ENCODE results near the gene SYT8.

Gene SYT8

GRCh38 chr11:1847926-1848639, 13.3 kb downstream of the SYT8 start:
- Histone ChIP-seq H3K27me3 (ENCODE audit: control insufficient read depth, insufficient read depth, low read length) (peaks cover 4% of the 10 kb centered on the region; the same call in 1 of the 2 replicates), H3K4me3 (ENCODE audit: low read depth, low read length) (no peak overlapping the region), H3K4me1 (ENCODE audit: control insufficient read depth, insufficient read depth, low read length) (no peaks in the 10 kb centered on the region), H3K9ac (ENCODE audit: low read depth, low read length) (no peak overlapping the region), H3K27ac (ENCODE audit: low read depth, low read length) (no peak overlapping the region), H3K9me3 (ENCODE audit: control insufficient read depth, insufficient read depth, low read length) (no peaks in the 10 kb centered on the region), H3K36me3 (ENCODE audit: control insufficient read depth, insufficient read depth, low read length) (no peaks in the 10 kb centered on the region)

GRCh38 chr11:1848640-1849430, 14.0 kb downstream of the SYT8 start:
- H3K9ac ChIP-seq (ENCODE audit: low read depth, low read length): no peak overlapping the region
- no peaks in the 10 kb centered on the region for H3K4me1 ChIP-seq (ENCODE audit: control insufficient read depth, insufficient read depth, low read length)
- H3K9me3 ChIP-seq (ENCODE audit: control insufficient read depth, insufficient read depth, low read length): no peaks in the 10 kb centered on the region
- no peak overlapping the region for H3K27ac ChIP-seq (ENCODE audit: low read depth, low read length)
- H3K36me3 ChIP-seq (ENCODE audit: control insufficient read depth, insufficient read depth, low read length): no peaks in the 10 kb centered on the region
- H3K4me3 ChIP-seq (ENCODE audit: low read depth, low read length): no peak overlapping the region
- peaks cover 4% of the 10 kb centered on the region; the same call in 1 of the 2 replicates for H3K27me3 ChIP-seq (ENCODE audit: control insufficient read depth, insufficient read depth, low read length)

- no peaks in the 10 kb centered on the region for H3K36me3 ChIP-seq (ENCODE audit: control insufficient read depth, insufficient read depth, low read length)
- no peak overlapping the region for H3K4me3 ChIP-seq (ENCODE audit: low read depth, low read length)
- no peak overlapping the region for H3K27ac ChIP-seq (ENCODE audit: low read depth, low read length)
- no peak overlapping the region for H3K9ac ChIP-seq (ENCODE audit: low read depth, low read length)
- no peaks in the 10 kb centered on the region for H3K9me3 ChIP-seq (ENCODE audit: control insufficient read depth, insufficient read depth, low read length)
- H3K4me1 ChIP-seq (ENCODE audit: control insufficient read depth, insufficient read depth, low read length): no peaks in the 10 kb centered on the region
- H3K27me3 ChIP-seq (ENCODE audit: control insufficient read depth, insufficient read depth, low read length): no peaks in the 10 kb centered on the region
These were observed 16.8 kb downstream of the SYT8 start for GRCh38 chr11:1851468-1852180.

DNA sequence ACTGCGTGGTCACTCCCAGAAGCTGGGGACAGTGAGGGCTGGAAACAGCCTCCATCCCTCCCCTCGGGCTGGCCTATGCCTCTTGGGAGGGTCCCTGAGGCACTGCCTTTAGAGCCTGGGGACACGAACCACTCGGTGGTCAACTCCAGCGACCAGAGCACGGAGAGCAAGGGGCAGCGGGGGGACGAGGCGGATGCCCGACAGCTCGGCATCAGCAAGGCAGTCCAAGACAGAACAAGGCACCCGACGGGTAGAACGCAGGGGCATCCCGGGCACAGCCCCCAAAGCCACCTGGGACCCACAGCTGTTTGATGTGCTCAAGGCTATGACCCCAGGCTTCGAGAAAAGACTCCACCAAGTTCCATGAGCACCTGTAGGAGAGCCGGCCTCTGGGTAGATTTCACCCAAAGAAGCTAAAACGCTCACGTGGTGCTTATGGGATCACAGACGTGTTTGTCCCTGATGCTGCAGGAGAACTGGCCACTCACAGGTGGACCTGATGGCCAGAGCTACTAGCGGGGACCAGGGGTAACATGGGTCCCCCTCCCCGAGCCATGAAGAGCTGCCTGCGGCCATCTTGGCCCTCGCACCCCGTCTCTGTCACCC, 17.6 kb downstream of the SYT8 start:
- H3K4me1 ChIP-seq (ENCODE audit: control insufficient read depth, insufficient read depth, low read length): no peaks in the 10 kb centered on the region
- H3K9me3 ChIP-seq (ENCODE audit: control insufficient read depth, insufficient read depth, low read length): no peaks in the 10 kb centered on the region
- H3K27me3 ChIP-seq (ENCODE audit: control insufficient read depth, insufficient read depth, low read length): no peaks in the 10 kb centered on the region
- H3K36me3 ChIP-seq (ENCODE audit: control insufficient read depth, insufficient read depth, low read length): no peaks in the 10 kb centered on the region
- no peak overlapping the region for H3K27ac ChIP-seq (ENCODE audit: low read depth, low read length)
- H3K9ac ChIP-seq (ENCODE audit: low read depth, low read length): no peak overlapping the region
- H3K4me3 ChIP-seq (ENCODE audit: low read depth, low read length): no peak overlapping the region

DNA sequence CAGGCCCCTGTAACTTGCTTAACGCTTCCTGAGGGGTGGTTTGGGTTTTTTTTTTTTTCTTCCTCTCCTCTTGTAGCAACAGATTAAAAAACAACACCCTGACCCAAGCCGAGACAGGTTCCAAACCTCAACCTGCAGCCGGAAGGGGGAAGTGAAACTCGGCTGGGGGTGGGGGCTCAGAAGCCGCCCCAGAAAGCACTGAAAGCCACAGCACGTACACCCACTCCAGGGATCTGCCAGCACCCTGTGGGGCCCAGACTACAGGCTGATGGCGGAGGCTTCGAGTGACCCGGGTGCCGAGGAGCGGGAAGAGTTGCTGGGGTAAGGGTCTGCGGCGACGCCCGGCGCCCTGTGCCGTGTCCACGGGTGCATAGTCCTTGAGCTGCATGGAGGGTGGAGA, 18.1 kb downstream of the SYT8 start, which contains the start of gene LSP1:
Gene LSP1, plus strand, starts transcription at position 208 of the 400 bp plus-strand sequence. Its CDS starts 61 bp downstream, at position 269.
- H3K27ac ChIP-seq (ENCODE audit: low read depth, low read length): no peak within 1 kb of the TSS
- no peaks in the 10 kb centered on the region for H3K9me3 ChIP-seq (ENCODE audit: control insufficient read depth, insufficient read depth, low read length)
- no peaks in the 10 kb centered on the region for H3K27me3 ChIP-seq (ENCODE audit: control insufficient read depth, insufficient read depth, low read length)
- no peak within 1 kb of the TSS for H3K4me3 ChIP-seq (ENCODE audit: low read depth, low read length)
- no peak within 1 kb of the TSS for H3K9ac ChIP-seq (ENCODE audit: low read depth, low read length)
- H3K4me1 ChIP-seq (ENCODE audit: control insufficient read depth, insufficient read depth, low read length): no peaks in the 10 kb centered on the region
- H3K36me3 ChIP-seq (ENCODE audit: control insufficient read depth, insufficient read depth, low read length): no peaks in the 10 kb centered on the region

- H3K4me3 ChIP-seq (ENCODE audit: low read depth, low read length): no peak overlapping the region
- H3K27ac ChIP-seq (ENCODE audit: low read depth, low read length): no peak overlapping the region
- no peaks in the 10 kb centered on the region for H3K4me1 ChIP-seq (ENCODE audit: control insufficient read depth, insufficient read depth, low read length)
- H3K9me3 ChIP-seq (ENCODE audit: control insufficient read depth, insufficient read depth, low read length): no peaks in the 10 kb centered on the region
- H3K27me3 ChIP-seq (ENCODE audit: control insufficient read depth, insufficient read depth, low read length): no peaks in the 10 kb centered on the region
- H3K9ac ChIP-seq (ENCODE audit: low read depth, low read length): no peak overlapping the region
- H3K36me3 ChIP-seq (ENCODE audit: control insufficient read depth, insufficient read depth, low read length): no peaks in the 10 kb centered on the region
These were observed 18.8 kb downstream of the SYT8 start for GRCh38 chr11:1853376-1854131.

DNA sequence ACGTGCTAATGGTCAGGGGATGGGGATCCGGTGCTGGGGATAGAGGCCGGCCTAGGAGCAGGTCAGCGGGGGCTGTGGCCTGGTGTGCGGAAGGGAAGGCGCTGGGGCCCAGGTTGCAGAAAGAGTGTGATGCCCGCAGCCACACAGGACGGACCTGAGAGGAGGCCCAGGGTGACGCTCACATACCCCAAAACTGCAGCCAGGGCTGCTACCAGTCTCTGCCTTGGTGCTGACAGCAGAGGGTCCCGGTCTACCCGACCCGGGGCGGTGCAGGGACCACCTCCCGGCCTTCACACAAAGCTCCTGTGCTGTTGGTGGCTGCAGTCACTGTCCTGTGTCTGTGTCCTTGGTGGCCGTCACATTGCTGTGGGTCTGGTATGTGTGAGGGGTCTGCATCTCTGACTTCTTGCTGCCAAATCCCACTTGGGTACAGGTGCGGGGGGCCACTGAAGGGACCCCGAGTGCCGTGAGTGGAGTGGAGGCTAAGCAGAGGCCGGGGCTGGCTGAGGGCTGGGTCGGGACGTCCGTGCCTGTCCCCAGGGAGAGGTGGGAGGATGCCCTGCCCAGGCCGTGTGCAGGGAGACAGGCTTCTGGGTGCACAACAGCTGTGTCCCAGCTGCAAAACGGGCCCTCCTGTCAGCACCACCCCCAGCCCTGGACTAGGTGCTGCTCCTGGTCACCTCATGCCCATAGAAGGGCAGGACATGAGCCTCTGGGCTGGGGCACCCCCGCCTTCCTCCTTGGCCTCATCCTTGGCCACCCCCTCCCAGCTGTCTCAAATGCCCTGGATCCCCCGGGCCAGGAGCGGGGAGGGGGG, 19.6 kb downstream of the SYT8 start:
- H3K27ac ChIP-seq (ENCODE audit: low read depth, low read length): no peak overlapping the region
- H3K36me3 ChIP-seq (ENCODE audit: control insufficient read depth, insufficient read depth, low read length): no peaks in the 10 kb centered on the region
- no peak overlapping the region for H3K9ac ChIP-seq (ENCODE audit: low read depth, low read length)
- H3K9me3 ChIP-seq (ENCODE audit: control insufficient read depth, insufficient read depth, low read length): no peaks in the 10 kb centered on the region
- H3K4me1 ChIP-seq (ENCODE audit: control insufficient read depth, insufficient read depth, low read length): no peaks in the 10 kb centered on the region
- no peaks in the 10 kb centered on the region for H3K27me3 ChIP-seq (ENCODE audit: control insufficient read depth, insufficient read depth, low read length)
- no peak overlapping the region for H3K4me3 ChIP-seq (ENCODE audit: low read depth, low read length)

- Histone ChIP-seq H3K9ac (ENCODE audit: low read depth, low read length) (no peak overlapping the region), H3K4me3 (ENCODE audit: low read depth, low read length) (no peak overlapping the region), H3K36me3 (ENCODE audit: control insufficient read depth, insufficient read depth, low read length) (no peaks in the 10 kb centered on the region), H3K27me3 (ENCODE audit: control insufficient read depth, insufficient read depth, low read length) (no peaks in the 10 kb centered on the region), H3K4me1 (ENCODE audit: control insufficient read depth, insufficient read depth, low read length) (no peaks in the 10 kb centered on the region), H3K9me3 (ENCODE audit: control insufficient read depth, insufficient read depth, low read length) (no peaks in the 10 kb centered on the region), H3K27ac (ENCODE audit: low read depth, low read length) (no peak overlapping the region)
These were observed 20.4 kb downstream of the SYT8 start for GRCh38 chr11:1854949-1855885.

GRCh38 chr11:1855886-1856265, 21.1 kb downstream of the SYT8 start:
- H3K27ac ChIP-seq (ENCODE audit: low read depth, low read length): no peak overlapping the region
- no peaks in the 10 kb centered on the region for H3K27me3 ChIP-seq (ENCODE audit: control insufficient read depth, insufficient read depth, low read length)
- no peak overlapping the region for H3K4me3 ChIP-seq (ENCODE audit: low read depth, low read length)
- H3K9me3 ChIP-seq (ENCODE audit: control insufficient read depth, insufficient read depth, low read length): no peaks in the 10 kb centered on the region
- H3K4me1 ChIP-seq (ENCODE audit: control insufficient read depth, insufficient read depth, low read length): no peaks in the 10 kb centered on the region
- no peaks in the 10 kb centered on the region for H3K36me3 ChIP-seq (ENCODE audit: control insufficient read depth, insufficient read depth, low read length)
- H3K9ac ChIP-seq (ENCODE audit: low read depth, low read length): no peak overlapping the region

All from HUES48 (cell line).